ENCODE measurements around the gene LSAMP. TPM values are rescaled to one million over a fixed set of nuclear protein-coding genes. Genes with fewer than 3 reads are reported as not detected.

Gene LSAMP
- total RNA-seq, 6 donors from 2014 or later: 7.1 to 28.1 (median 13.4) TPM

DNA sequence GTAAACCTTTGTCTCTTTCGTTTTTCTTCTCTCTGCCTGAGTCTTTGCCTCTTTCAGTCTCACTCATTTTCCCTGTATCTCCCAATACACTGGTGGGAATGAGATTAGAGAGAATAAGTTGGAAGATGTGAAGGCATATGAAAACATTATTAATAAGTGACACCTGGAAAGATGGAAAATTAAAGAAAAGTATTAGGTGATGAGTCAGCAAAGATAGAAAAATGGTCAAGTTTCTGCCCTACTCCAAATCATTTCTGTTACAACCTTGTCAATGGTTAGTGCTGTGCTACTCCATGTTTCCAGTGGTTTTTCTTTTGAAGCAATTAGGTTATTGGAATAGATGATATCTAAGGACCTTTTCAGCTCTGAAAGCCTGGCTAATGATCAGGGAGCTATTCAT, 252.8 kb downstream of the LSAMP start:
- 81 to 87% methylated on average over 1 of the region's 1 CpG for WGBS, 2 donors

DNA sequence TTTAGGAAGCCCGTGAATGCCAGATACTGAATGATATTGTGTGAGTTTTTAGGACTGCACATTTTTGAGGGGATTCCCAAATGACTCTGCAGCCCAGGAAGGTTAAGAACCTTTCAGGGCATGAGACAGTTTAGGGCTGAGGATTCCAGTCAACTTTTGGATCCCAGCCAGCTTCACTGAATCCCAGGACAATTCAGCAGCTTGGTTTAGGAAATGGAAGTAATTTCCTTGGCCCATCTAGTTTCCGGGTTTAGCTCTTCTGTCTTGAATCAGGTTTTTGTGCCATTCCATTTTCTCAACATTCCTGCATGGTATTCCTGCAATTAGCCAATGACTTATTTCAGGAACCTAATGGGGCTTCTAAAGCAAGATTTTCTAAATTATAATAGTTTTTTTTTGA, 253.9 kb downstream of the LSAMP start:
- ATAC-seq (ENCODE audit: low FRiP score in 2 of 2) (no peak), DNase-seq (no peak)
- H3K9me3 ChIP-seq: no peaks in the 10 kb centered on the region
- H3K4me1 ChIP-seq: no peaks in the 10 kb centered on the region
- TF ChIP-seq POLR2AphosphoS5 (IDR thresholded peaks at IDR 0.05): no peak
- no peak for TF ChIP-seq POLR2A (IDR thresholded peaks at IDR 0.05)
- TF ChIP-seq, protein P1, sequence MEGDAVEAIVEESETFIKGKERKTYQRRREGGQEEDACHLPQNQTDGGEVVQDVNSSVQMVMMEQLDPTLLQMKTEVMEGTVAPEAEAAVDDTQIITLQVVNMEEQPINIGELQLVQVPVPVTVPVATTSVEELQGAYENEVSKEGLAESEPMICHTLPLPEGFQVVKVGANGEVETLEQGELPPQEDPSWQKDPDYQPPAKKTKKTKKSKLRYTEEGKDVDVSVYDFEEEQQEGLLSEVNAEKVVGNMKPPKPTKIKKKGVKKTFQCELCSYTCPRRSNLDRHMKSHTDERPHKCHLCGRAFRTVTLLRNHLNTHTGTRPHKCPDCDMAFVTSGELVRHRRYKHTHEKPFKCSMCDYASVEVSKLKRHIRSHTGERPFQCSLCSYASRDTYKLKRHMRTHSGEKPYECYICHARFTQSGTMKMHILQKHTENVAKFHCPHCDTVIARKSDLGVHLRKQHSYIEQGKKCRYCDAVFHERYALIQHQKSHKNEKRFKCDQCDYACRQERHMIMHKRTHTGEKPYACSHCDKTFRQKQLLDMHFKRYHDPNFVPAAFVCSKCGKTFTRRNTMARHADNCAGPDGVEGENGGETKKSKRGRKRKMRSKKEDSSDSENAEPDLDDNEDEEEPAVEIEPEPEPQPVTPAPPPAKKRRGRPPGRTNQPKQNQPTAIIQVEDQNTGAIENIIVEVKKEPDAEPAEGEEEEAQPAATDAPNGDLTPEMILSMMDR (IDR thresholded peaks at IDR 0.05): no peak
- no peak for TF ChIP-seq EP300 (IDR thresholded peaks at IDR 0.05)
- H3K4me3 ChIP-seq: no peak overlapping the region
- no peak overlapping the region for H3K27ac ChIP-seq
- WGBS, 2 donors: 67 to 68% methylated on average over 2 of the region's 2 CpGs
- H3K27me3 ChIP-seq: no peaks in the 10 kb centered on the region
- H3K36me3 ChIP-seq: no peaks in the 10 kb centered on the region

More for the DNA sequence above, 252.8 kb downstream of the LSAMP start:
- DNase-seq (no peak), ATAC-seq (ENCODE audit: low FRiP score in 2 of 2) (no peak)
- Histone ChIP-seq H3K36me3 (no peaks in the 10 kb centered on the region), H3K4me3 (no peak overlapping the region), H3K27ac (no peak overlapping the region), H3K4me1 (no peaks in the 10 kb centered on the region), H3K9me3 (no peaks in the 10 kb centered on the region), H3K27me3 (no peaks in the 10 kb centered on the region)
- no peak for TF ChIP-seq POLR2A (IDR thresholded peaks at IDR 0.05)
- TF ChIP-seq EP300 (IDR thresholded peaks at IDR 0.05): no peak
- TF ChIP-seq, protein P1 (IDR thresholded peaks at IDR 0.05): no peak
- no peak for TF ChIP-seq POLR2AphosphoS5 (IDR thresholded peaks at IDR 0.05)

DNA sequence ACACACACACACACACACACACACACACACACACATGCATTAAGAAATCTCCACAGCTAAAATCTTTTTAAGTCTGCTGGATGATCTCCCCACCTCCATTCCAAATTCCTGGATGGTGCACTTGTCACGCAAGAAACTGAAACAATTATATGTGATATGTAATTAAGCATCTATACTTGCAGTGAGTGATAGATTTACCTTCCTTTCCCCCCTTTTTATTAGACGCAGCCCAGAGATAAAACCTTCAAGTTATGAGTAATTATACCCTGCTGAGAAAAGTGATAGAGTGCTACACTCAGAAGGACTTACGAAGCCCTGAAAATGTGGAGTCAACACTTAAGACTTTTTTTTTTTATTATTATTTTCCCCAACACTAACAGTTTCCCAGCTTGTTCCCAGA, 255.2 kb downstream of the LSAMP start:
- Histone ChIP-seq H3K27ac (no peak overlapping the region), H3K9me3 (no peaks in the 10 kb centered on the region), H3K4me3 (no peak overlapping the region), H3K36me3 (no peaks in the 10 kb centered on the region), H3K27me3 (no peaks in the 10 kb centered on the region), H3K4me1 (no peaks in the 10 kb centered on the region)
- 78 to 84% methylated on average over 3 of the region's 3 CpGs for WGBS, 2 donors
- DNase-seq (no peak), ATAC-seq (ENCODE audit: low FRiP score in 2 of 2) (no peak)
- TF ChIP-seq POLR2AphosphoS5 (IDR thresholded peaks at IDR 0.05) (no peak), EP300 (IDR thresholded peaks at IDR 0.05) (no peak), POLR2A (IDR thresholded peaks at IDR 0.05) (no peak)
- TF ChIP-seq, protein P1 (IDR thresholded peaks at IDR 0.05): no peak

DNA sequence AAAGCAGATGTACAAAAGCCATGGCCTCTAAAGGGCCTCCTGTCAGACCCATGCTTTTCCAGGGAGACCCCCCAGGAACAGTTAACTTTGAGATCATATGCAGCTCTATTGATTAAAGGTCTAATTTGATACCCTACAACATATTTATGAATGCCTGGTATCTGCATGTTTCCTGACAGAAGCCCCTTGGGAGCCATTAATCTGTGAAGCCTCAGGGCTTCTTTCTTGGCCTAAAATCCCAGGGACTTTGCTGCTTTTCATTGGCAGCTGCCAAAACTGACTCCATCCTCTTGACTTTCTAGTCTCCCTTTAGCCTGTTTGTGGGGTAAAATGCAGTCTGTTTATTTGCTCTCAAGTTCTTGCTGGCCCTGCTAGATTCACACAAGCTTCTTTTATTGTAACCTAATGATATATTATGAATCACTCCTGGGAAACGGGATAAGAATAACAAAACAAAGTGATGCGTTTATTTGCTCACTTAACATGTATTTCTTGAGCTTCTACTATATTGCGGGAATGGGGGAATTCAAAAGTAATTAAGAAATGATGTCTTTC, 257.0 kb downstream of the LSAMP start:
- Histone ChIP-seq H3K36me3 (no peaks in the 10 kb centered on the region), H3K27ac (no peak overlapping the region), H3K4me3 (no peak overlapping the region), H3K27me3 (no peaks in the 10 kb centered on the region), H3K4me1 (no peaks in the 10 kb centered on the region), H3K9me3 (no peaks in the 10 kb centered on the region)
- WGBS, 2 donors: 83 to 85% methylated on average over 3 of the region's 3 CpGs
- ATAC-seq (ENCODE audit: low FRiP score in 2 of 2): no peak
- TF ChIP-seq, protein P1 (IDR thresholded peaks at IDR 0.05): no peak
- TF ChIP-seq EP300 (IDR thresholded peaks at IDR 0.05) (no peak), POLR2A (IDR thresholded peaks at IDR 0.05) (no peak), POLR2AphosphoS5 (IDR thresholded peaks at IDR 0.05) (no peak)
- DNase-seq: no peak

DNA sequence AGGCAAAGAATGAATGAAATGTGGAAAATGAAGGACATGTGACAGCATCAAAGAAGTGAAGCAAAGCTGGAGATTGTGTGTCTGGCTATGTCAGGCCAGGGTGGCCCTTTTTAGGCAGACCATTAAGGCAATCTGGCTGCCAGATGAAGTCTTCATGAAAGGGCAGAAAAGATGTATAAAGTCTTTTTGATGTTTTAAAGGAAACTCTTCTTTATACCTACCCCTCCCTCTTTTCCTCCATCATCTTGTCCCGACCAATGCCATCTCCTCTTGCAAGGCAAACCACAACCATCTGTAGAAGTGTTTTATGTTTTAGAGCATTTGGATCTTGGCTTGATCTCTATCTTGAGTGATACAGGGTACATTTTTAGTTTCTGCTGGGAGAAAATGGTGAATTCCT, 259.2 kb downstream of the LSAMP start:
- no peaks in the 10 kb centered on the region for H3K4me1 ChIP-seq
- no peak for ATAC-seq (ENCODE audit: low FRiP score in 2 of 2)

More for the DNA sequence above, 259.2 kb downstream of the LSAMP start:
- 54 to 88% methylated on average over 1 of the region's 1 CpG for WGBS, 2 donors
- DNase-seq: no peak
- Histone ChIP-seq H3K27ac (no peak overlapping the region), H3K4me3 (no peak overlapping the region), H3K36me3 (no peaks in the 10 kb centered on the region), H3K9me3 (no peaks in the 10 kb centered on the region), H3K27me3 (no peaks in the 10 kb centered on the region)
- TF ChIP-seq EP300 (IDR thresholded peaks at IDR 0.05): no peak
- no peak for TF ChIP-seq POLR2AphosphoS5 (IDR thresholded peaks at IDR 0.05)
- no peak for TF ChIP-seq POLR2A (IDR thresholded peaks at IDR 0.05)
- TF ChIP-seq, protein P1 (IDR thresholded peaks at IDR 0.05): no peak
